Pancreas (tissue), 10 donors: ENCODE data around the gene ZNF254. TPM values are rescaled to one million over a fixed set of nuclear protein-coding genes. Genes with fewer than 3 reads are reported as not detected.

Source experiments
- ATAC-seq, 4 donors: fragments of 200-7000 bp; cut with Tn5 transposase; one replicate each; pipeline versions ENCODE4 v1.8.0 to v1.9.1; 2020; ENCODE audit warnings: mild to moderate bottlenecking in 4 of 4, moderate library complexity in 4 of 4
- DNase-seq, 6 donors: peaks; one replicate each; pipeline ENCODE4 v3.0.0-alpha.2; 2020
- FAIRE-seq: peaks from 2 replicates; lab custom pipeline; 2012; peaks lifted over from hg19 to GRCh38; lab: Jason Lieb, UNC
- H3K27ac ChIP-seq, 4 donors: fragments of 200-600 bp; sonication (generic); 1 replicate in 3 of 4; 2 replicates in 1 of 4; pipeline versions ENCODE4 v1.5.0 to v1.8.0; 2020
- H3K27me3 ChIP-seq, 4 donors: fragments of 200-600 bp; one replicate each; pipeline ENCODE4 v1.8.0; 2021
- H3K36me3 ChIP-seq, 3 donors: fragments of 200-600 bp; sonication (generic) in 1 of 3; one replicate each; pipeline versions ENCODE4 v1.5.0 to v1.8.0; 2020 to 2021
- H3K4me1 ChIP-seq, 3 donors: fragments of 200-600 bp; one replicate each; pipeline ENCODE4 v1.8.0; 2021
- H3K4me3 ChIP-seq, 4 donors: fragments of 200-600 bp; sonication (generic) in 2 of 4; one replicate each; pipeline versions ENCODE4 v1.5.0 to v1.8.0; 2020 to 2021
- H3K9me3 ChIP-seq, 4 donors: fragments of 200-600 bp; one replicate each; pipeline ENCODE4 v1.8.0; 2021
- WGBS, 2 donors: extraction: QIAGEN DNeasy Blood & Tissue Kit; methylation state at CpG; one replicate each; pipeline ENCODE4 v1.1.7; 2013; 5-methylcytosine and 5-hydroxymethylcytosine counted together
- intact Hi-C, 3 donors: fragments of 100-400 bp; cut with DNase I; formaldehyde crosslinking; loops; one replicate each; pipeline versions ENCODE4 v1.11.1 to v1.14.2; 2022
- polyA plus RNA-seq, 2 donors: library from polyadenylated mRNA; stranded (reverse); fragments of 200-250 nt; gene quantifications; one replicate each; pipeline ENCODE4 v1.2.3, GENCODE V29; 2013
- total RNA-seq, 6 donors: library from RNA; stranded (reverse); fragmentation: NEBNext Ultra II Directional in 4 of 6; extraction: Animal tissue kit (Norgen Biotek cat#: 25700) in 4 of 6; gene quantifications; one replicate each; pipeline versions ENCODE4 v1.2.1 to v1.2.4, GENCODE V29; 2021 to 2023
- TF ChIP-seq, protein P1 (sequence below), 4 donors: fragments of 200-600 bp; sonication (generic) in 3 of 4; IDR thresholded peaks; one replicate each; pipeline versions ENCODE4 v1.5.0 to v1.8.0; 2021; ENCODE audit warnings: antibody characterized with exemption in 4 of 4
- donor health status: healthy with polysubstance abuse.
- donor health status: DM: no; HTN: no; CAD: no; lungs with moderate emphysema.
- donor health status: DM: no; HTN: no; CAD: no.
- donor health status: control.
- donor health status: control.
- donor health status: Bipolar disorder and iron deficiency.
- donor health status: DM: yes; HTN: yes; CAD: no.
- donor health status: DM: no; HTN: no; CAD: no.
- donor health status: DM: no; HTN: no; CAD: no.
- donor health status: DM: yes; HTN: yes; CAD: no.

ZNF254 gene
- total and polyA plus RNA-seq, 8 donors = 2.8 to 11.7 (median 6.3) TPM

DNA sequence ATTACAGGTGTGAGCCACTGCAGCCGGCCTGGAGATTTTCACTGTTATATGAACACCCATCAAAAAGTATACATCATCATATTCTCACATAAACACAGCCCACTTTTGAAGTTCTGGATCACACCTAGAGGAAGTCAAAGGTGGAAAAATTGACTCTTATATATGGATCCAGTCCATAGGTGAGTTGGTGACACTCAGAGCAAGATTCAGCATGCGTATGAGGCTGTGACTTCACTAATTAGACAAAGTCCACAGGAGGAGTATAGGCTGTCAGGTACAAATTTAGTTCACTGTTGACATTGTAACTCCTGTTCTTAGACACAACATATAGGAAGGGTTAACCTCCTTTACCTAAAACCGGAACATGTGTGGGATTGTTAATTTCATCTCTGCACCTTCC lies 31.4 kb upstream of the ZNF254 start:
- H3K9me3 ChIP-seq = no peaks in the 10 kb centered on the region
- no peak for FAIRE-seq
- intact Hi-C loops = no loop called here

DNA sequence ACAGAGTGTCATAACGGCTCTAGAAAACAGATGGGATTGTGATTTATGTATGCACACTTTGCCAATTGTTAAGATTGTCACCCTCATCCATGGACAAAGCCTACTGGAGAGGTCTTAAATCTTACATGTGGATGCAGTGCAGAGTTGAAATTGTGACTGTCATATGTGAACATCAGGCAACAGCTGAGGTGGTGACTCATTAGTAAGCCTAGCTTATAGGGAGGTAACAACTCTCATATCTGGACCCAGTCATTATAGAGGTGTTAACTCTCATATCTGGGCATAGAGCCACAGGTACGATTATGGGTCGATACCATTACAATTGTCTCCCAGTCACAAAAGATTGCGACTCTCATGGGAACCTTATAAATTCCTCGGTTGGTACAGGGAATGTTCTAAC lies 29.8 kb upstream of the ZNF254 start:
- no peaks in the 10 kb centered on the region for H3K4me1 ChIP-seq
- ATAC-seq (no peak), FAIRE-seq (no peak), DNase-seq (no peak)
- H3K36me3 ChIP-seq = peaks cover 0 to 12% (median 0%) of the 10 kb centered on the region in 3 donors
- TF ChIP-seq, protein P1, sequence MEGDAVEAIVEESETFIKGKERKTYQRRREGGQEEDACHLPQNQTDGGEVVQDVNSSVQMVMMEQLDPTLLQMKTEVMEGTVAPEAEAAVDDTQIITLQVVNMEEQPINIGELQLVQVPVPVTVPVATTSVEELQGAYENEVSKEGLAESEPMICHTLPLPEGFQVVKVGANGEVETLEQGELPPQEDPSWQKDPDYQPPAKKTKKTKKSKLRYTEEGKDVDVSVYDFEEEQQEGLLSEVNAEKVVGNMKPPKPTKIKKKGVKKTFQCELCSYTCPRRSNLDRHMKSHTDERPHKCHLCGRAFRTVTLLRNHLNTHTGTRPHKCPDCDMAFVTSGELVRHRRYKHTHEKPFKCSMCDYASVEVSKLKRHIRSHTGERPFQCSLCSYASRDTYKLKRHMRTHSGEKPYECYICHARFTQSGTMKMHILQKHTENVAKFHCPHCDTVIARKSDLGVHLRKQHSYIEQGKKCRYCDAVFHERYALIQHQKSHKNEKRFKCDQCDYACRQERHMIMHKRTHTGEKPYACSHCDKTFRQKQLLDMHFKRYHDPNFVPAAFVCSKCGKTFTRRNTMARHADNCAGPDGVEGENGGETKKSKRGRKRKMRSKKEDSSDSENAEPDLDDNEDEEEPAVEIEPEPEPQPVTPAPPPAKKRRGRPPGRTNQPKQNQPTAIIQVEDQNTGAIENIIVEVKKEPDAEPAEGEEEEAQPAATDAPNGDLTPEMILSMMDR (IDR thresholded peaks at IDR 0.05) = no peak
- H3K27me3 ChIP-seq = no peaks in the 10 kb centered on the region
- no peak overlapping the region for H3K4me3 ChIP-seq
- 78 to 79% methylated on average over 5 of the region's 5 CpGs for WGBS, 2 donors
- H3K27ac ChIP-seq = no peak overlapping the region
- intact Hi-C loops = no loop called here
- H3K9me3 ChIP-seq = no peaks in the 10 kb centered on the region

More for the DNA sequence above, 31.4 kb upstream of the ZNF254 start:
- H3K4me1 ChIP-seq = no peaks in the 10 kb centered on the region
- no peaks in the 10 kb centered on the region for H3K27me3 ChIP-seq
- ATAC-seq (no peak), DNase-seq (no peak)
- TF ChIP-seq, protein P1 (IDR thresholded peaks at IDR 0.05) = no peak
- H3K36me3 ChIP-seq = peaks cover 0 to 28% (median 1%) of the 10 kb centered on the region in 3 donors
- no peak overlapping the region for H3K4me3 ChIP-seq
- WGBS, 2 donors = 90 to 95% methylated on average over 3 of the region's 3 CpGs
- no peak overlapping the region for H3K27ac ChIP-seq

DNA sequence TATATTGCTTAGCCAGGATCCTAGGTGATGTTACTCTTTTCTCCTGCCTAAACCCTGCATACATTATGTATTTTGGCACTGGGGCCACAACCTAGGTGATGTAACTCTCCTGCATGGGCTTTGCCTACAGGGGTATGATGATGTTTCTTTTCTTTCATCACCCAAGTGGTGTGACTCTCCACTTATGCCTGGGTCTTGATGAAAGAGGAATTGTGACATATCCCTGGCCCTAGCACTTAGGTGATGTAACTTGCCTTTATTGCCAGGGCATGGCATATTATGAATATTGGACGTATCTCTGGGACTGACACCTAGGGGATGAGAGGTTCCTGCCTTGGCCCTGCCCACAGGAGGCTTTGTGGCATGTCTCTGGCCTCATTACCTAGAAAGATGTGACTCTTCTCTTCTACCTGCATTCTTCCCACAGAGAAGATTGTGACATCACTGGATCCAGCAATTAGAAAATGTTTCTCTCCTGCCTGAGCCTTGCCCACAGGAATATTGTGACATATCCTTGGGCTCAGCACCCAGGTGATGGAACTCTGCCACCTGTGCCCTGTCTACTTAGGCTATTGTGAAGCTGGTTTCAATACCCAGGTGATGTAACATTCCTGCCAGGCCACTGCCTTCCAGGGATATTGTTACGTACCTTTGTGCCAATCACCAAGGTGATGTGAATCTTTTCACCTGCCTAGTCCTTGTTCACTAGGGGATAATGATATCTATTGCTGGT lies 27.3 kb upstream of the ZNF254 start:
- Histone ChIP-seq H3K9me3 (no peaks in the 10 kb centered on the region), H3K4me3 (no peak overlapping the region), H3K4me1 (no peaks in the 10 kb centered on the region), H3K36me3 (peaks cover 0 to 4% (median 0%) of the 10 kb centered on the region in 3 donors), H3K27me3 (no peaks in the 10 kb centered on the region), H3K27ac (no peak overlapping the region)
- 70 to 89% methylated on average over 2 of the region's 2 CpGs for WGBS, 2 donors
- intact Hi-C loops = no loop called here
- FAIRE-seq (no peak), ATAC-seq (no peak), DNase-seq (no peak)
- TF ChIP-seq, protein P1 (IDR thresholded peaks at IDR 0.05) = no peak

DNA sequence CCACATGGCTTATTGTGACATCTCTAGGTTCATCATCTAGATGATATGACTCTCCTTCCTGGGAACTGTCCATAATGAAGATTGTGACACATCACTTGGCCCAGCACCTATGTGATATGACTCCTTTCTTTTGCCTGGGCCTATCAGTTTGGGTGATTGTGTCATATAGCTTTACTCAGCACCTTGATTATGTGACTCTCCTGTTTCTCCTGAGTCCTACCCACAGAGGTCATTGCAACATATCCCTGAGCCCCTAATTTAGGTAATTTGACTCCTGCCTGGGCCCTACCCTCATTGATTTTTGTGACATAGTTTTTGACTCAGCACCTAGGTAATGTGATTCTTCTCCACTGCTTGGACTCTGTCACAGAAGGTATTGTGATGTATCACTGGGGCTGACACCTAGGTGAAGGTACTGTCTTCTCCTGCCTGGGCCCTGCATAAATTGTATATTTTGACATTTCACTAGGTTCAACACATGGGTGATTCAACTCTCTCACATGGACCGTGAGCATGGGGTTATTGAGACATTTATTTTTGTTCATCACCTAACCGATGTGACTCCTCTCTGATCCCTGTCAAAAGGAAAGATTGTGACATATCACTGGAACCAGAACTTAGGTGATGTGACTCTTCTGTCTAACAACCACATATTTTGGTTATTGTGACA lies 26.2 kb upstream of the ZNF254 start:
- Histone ChIP-seq H3K9me3 (no peaks in the 10 kb centered on the region), H3K36me3 (peaks cover 0 to 4% (median 0%) of the 10 kb centered on the region in 3 donors), H3K4me3 (no peak overlapping the region), H3K27me3 (no peaks in the 10 kb centered on the region), H3K27ac (no peak overlapping the region), H3K4me1 (no peaks in the 10 kb centered on the region)
- WGBS, 2 donors = 47 to 95% methylated on average over 2 of the region's 2 CpGs
- FAIRE-seq = no peak
- intact Hi-C loops = no loop called here
- ATAC-seq = no peak
- no peak for DNase-seq
- TF ChIP-seq, protein P1 (IDR thresholded peaks at IDR 0.05) = no peak

DNA sequence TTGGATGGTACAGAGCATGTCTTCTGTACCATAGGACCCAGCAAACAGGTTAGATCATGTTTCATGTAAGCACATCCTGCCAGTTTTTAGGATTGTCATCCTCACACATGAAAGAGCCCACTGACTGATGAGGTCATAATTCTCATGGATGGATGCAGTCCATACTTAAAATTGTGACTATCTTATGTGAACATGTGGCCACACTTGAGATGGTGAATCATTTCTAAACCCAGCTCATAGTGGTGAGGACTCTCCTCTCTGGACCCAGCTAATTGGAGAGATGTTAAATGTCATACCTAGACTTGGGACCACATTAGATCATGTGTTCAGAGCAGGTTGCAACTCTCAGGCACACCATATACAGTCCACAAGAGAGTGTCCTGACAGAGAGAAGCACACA lies 24.8 kb upstream of the ZNF254 start:
- Histone ChIP-seq H3K4me1 (no peaks in the 10 kb centered on the region), H3K27me3 (no peaks in the 10 kb centered on the region), H3K9me3 (no peaks in the 10 kb centered on the region), H3K27ac (no peak overlapping the region), H3K36me3 (peaks cover 0 to 9% (median 0%) of the 10 kb centered on the region in 3 donors), H3K4me3 (no peak overlapping the region)
- TF ChIP-seq, protein P1 (IDR thresholded peaks at IDR 0.05) = no peak
- FAIRE-seq = no peak
- intact Hi-C loops = no loop called here
- no peak for ATAC-seq
- DNase-seq = no peak
